Keratinocyte (primary cell): Measurements from ENCODE around the gene ENG. TPM values are rescaled to one million over a fixed set of nuclear protein-coding genes. Genes with fewer than 3 reads are reported as not detected.

Experiments used
- DNase-seq: peaks from one replicate; pipeline ENCODE4 v3.0.0-alpha.2; 2011; ENCODE audit warnings: low read depth, missing footprints, low spot score
- FAIRE-seq: peaks from 2 replicates; lab custom pipeline; 2011; peaks lifted over from hg19 to GRCh38; lab: Jason Lieb, UNC
- H2AFZ ChIP-seq: 2 replicates; pipeline ENCODE4 v1.6.0; 2012; ENCODE audit warnings: low read length, control low read depth, inconsistent platforms; ENCODE audit not compliant: control insufficient read depth
- H3K27ac ChIP-seq: 2 replicates; pipeline ENCODE4 v1.5.1; 2011; ENCODE audit warnings: low read length; ENCODE audit not compliant: control insufficient read depth, insufficient read depth
- H3K27me3 ChIP-seq: 3 replicates; pipeline ENCODE4 v1.6.0; 2011; ENCODE audit warnings: low read length; ENCODE audit not compliant: control insufficient read depth, insufficient read depth; ENCODE audit errors: extremely low read depth
- H3K36me3 ChIP-seq, 2 experiments: 2 replicates in 1 of 2; 3 replicates in 1 of 2; pipeline ENCODE4 v1.5.1; 2011; ENCODE audit warnings: low read length in 2 of 2, mild to moderate bottlenecking in 1 of 2; ENCODE audit not compliant: control insufficient read depth in 2 of 2, insufficient read depth in 2 of 2; ENCODE audit errors: extremely low read depth in 1 of 2
- H3K4me1 ChIP-seq: 3 replicates; pipeline ENCODE4 v1.5.1; 2011; ENCODE audit warnings: low read length; ENCODE audit not compliant: control insufficient read depth, insufficient read depth; ENCODE audit errors: extremely low read depth
- H3K4me2 ChIP-seq: 3 replicates; pipeline ENCODE4 v1.6.0; 2011; ENCODE audit warnings: low read depth, low read length; ENCODE audit not compliant: control insufficient read depth, insufficient read depth; ENCODE audit errors: extremely low read depth
- H3K4me3 ChIP-seq, 3 experiments: fragments of 200-600 bp in 1 of 3; sonication (generic) in 1 of 3; 2 replicates in 2 of 3; 3 replicates in 1 of 3; pipeline ENCODE4 v1.5.1; 2011 to 2016; ENCODE audit warnings: low read length in 3 of 3, mild to moderate bottlenecking in 3 of 3, control low read depth in 2 of 3, inconsistent platforms in 1 of 3, low read depth in 1 of 3, mixed read lengths in 1 of 3, mixed run types in 1 of 3, moderate library complexity in 1 of 3; ENCODE audit not compliant: control insufficient read depth in 2 of 3, insufficient read depth in 2 of 3; ENCODE audit errors: extremely low read depth in 1 of 3
- H3K79me2 ChIP-seq: 2 replicates; pipeline ENCODE4 v1.6.0; 2012; ENCODE audit warnings: low read length; ENCODE audit not compliant: control insufficient read depth, insufficient read depth
- H3K9ac ChIP-seq: 3 replicates; pipeline ENCODE4 v1.6.0; 2011; ENCODE audit warnings: low read length; ENCODE audit not compliant: control insufficient read depth, insufficient read depth; ENCODE audit errors: extremely low read depth
- H3K9me1 ChIP-seq: 3 replicates; pipeline ENCODE4 v1.6.0; 2011; ENCODE audit warnings: low read length; ENCODE audit not compliant: control insufficient read depth, insufficient read depth; ENCODE audit errors: extremely low read depth
- H3K9me3 ChIP-seq: 2 replicates; pipeline ENCODE4 v1.5.1; 2012; ENCODE audit warnings: low read depth, low read length; ENCODE audit not compliant: control insufficient read depth
- H4K20me1 ChIP-seq: 3 replicates; pipeline ENCODE4 v1.6.0; 2011; ENCODE audit warnings: low read length; ENCODE audit not compliant: control insufficient read depth, insufficient read depth; ENCODE audit errors: extremely low read depth
- CTCF ChIP-seq, 3 experiments: IDR thresholded peaks in 1 of 3; conservative IDR thresholded peaks in 1 of 3; optimal IDR thresholded peaks in 1 of 3; 2 replicates in 2 of 3; 3 replicates in 1 of 3; pipeline versions ENCODE3 to v1.5.1; 2011; ENCODE audit warnings: low read length in 3 of 3, mild to moderate bottlenecking in 3 of 3, moderate library complexity in 2 of 3, control low read depth in 1 of 3, inconsistent platforms in 1 of 3; ENCODE audit not compliant: insufficient read depth in 2 of 3; ENCODE audit errors: extremely low read depth in 1 of 3
- EZH2 ChIP-seq: IDR thresholded peaks from one replicate; pipeline ENCODE4 v1.6.1; 2012; ENCODE audit warnings: inconsistent platforms, mild to moderate bottlenecking, low read length, moderate library complexity
- dilution Hi-C: fragments of 300-500 bp; cut with MboI; formaldehyde crosslinking; loops from one replicate; pipeline ENCODE4 v1.7.0; 2020; ENCODE audit warnings: low sequenced_read_pairs; ENCODE audit not compliant: extremely low pct_ligation_motif_present
- polyA plus RNA-seq, 5 experiments: library from polyadenylated mRNA; depleted of rRNA in 3 of 5; stranded (reverse) in 3 of 5; stranded (forward) in 1 of 5; unstranded in 1 of 5; fragments of >200 nt; gene quantifications; 1 replicate in 1 of 5; 2 replicates in 3 of 5; 3 replicates in 1 of 5; pipeline versions ENCODE4 v1.2.1 to v1.2.3, GENCODE V29; 2011 to 2012; ENCODE audit warnings: missing spikeins in 2 of 5, low read depth in 1 of 5, low replicate concordance in 1 of 5

Gene ENG
- polyA plus RNA-seq, 1 donor (not counting 4 experiments of a cell fraction or from before 2014, with no cell fraction given): 0.22 TPM

GRCh38 chr9:127832248-127832647, 22.2 kb downstream of the ENG start:
- DNase-seq (no peak), FAIRE-seq (no peak)
- Histone ChIP-seq H3K4me1 (peaks cover 3% of the 10 kb centered on the region), H3K4me3 (no peak overlapping the region), H3K9ac (no peak overlapping the region), H4K20me1 (no peaks in the 10 kb centered on the region), H3K4me2 (no peak overlapping the region), H3K9me3 (no peaks in the 10 kb centered on the region), H3K79me2 (no peaks in the 10 kb centered on the region), H3K27ac (no peak overlapping the region), H2AFZ (no peak overlapping the region), H3K36me3 (no peaks in the 10 kb centered on the region), H3K9me1 (no peaks in the 10 kb centered on the region), H3K27me3 (peaks cover 3% of the 10 kb centered on the region)
- TF ChIP-seq CTCF (optimal IDR thresholded peaks at IDR 0.05 in 1 of 3, IDR thresholded peaks at IDR 0.05 in 1 of 3, conservative IDR thresholded peaks at IDR 0.05 in 1 of 3; ENCODE audit: extremely low read depth in 1 of 3, insufficient read depth in 2 of 3, low read length in 3 of 3) (no peak), EZH2 (no peak)
- dilution Hi-C loops: no loop called here

DNA sequence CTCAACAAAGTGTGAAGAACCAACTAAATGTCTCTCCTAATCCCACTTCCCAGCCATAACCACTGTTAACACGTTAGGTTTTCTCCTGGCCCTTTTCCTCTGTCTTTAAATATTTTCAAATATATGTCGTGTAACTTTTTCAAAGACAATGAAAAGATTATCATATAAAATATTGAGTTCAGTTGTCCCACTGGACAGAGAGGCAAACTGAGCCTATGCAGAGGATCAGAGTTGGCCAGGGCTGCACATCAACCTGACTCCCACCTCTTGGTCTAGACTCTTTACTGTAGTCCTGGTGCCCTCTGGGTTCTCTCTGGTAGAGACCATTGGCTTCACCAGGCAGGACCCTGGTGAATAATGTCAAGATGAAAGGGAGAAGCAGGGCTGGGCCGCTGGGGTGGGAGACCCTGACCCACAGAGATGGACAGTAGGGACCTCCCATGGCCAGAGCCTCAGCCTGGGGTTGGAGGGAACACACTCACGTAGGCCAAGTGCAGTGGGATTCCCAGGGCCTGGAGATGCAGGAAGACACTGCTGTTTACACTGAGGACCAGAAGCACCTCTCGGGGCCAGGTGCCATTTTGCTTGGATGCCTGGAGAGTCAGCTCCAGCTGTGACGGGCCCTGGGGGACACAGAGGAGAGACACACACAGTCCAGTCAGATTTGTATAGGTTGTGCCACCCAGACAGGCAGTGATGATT, 25.1 kb downstream of the ENG start:
- Histone ChIP-seq H3K79me2 (no peaks in the 10 kb centered on the region), H3K27ac (no peak overlapping the region), H4K20me1 (no peaks in the 10 kb centered on the region), H3K9me1 (no peaks in the 10 kb centered on the region), H3K36me3 (no peaks in the 10 kb centered on the region), H3K4me2 (no peak overlapping the region), H2AFZ (no peak overlapping the region), H3K9me3 (no peaks in the 10 kb centered on the region), H3K4me1 (peaks cover 3% of the 10 kb centered on the region), H3K27me3 (peaks cover 11% of the 10 kb centered on the region), H3K9ac (no peak overlapping the region), H3K4me3 (no peak overlapping the region)
- DNase-seq: no peak
- no peak for FAIRE-seq
- no peak for TF ChIP-seq CTCF (optimal IDR thresholded peaks at IDR 0.05 in 1 of 3, IDR thresholded peaks at IDR 0.05 in 1 of 3, conservative IDR thresholded peaks at IDR 0.05 in 1 of 3; ENCODE audit: extremely low read depth in 1 of 3, insufficient read depth in 2 of 3, low read length in 3 of 3)
- no peak for TF ChIP-seq EZH2
- dilution Hi-C loops: no loop called here
